Measurements from ENCODE around the gene SS18L1.

The SS18L1 gene

DNA sequence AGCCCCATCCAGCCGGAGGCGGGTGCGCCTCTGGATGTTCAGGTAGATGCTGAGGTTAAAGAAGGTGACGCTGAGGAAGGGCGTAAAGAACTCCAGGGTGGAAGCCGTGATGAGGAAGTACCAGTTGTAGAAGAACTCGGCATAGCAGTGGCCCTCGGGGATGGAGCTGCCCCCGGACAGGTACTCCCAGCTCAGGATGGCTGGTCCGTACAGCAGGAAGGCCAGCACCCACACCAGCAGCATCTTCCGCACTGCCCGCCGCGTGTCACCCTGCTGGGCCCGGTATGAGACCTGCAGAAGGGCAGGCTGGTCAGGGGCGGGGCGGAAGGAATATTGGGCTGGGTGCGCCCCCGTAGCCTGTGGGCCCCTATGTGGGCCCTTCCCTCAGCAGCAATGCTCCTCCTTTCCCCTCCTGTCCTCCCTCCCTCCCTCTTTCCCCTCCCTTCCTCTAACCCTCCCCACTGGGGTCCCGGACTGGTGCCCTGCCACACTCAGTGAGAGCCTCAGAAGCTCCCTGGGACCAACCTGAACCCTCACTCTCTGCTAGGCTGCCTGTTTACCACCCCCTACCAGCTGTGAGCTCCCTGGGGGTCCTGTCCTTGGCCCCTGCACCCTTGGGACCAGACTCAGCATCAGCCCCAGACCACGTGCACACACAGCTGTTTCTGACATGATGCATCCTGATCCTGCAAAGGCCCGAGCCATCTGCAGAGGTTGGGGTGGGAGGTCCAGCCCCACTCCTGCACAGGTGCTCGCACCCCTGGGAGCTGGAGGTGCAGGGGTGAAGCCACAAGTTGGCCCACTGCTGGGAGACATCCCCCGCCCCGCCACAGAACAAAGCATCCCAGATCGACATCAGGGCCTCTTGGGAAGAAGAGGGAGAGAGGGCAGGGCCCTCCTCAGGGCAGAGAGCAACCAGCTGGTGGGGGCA is 73.3 kb downstream of the SS18L1 start:
- no peak for DNase-seq

GRCh38 chr20:62217913-62218773 is 74.6 kb downstream of the SS18L1 start:
- DNase-seq, result no peak

GRCh38 chr20:62219101-62219991 is 75.8 kb downstream of the SS18L1 start:
- DNase-seq, result no peak

DNA sequence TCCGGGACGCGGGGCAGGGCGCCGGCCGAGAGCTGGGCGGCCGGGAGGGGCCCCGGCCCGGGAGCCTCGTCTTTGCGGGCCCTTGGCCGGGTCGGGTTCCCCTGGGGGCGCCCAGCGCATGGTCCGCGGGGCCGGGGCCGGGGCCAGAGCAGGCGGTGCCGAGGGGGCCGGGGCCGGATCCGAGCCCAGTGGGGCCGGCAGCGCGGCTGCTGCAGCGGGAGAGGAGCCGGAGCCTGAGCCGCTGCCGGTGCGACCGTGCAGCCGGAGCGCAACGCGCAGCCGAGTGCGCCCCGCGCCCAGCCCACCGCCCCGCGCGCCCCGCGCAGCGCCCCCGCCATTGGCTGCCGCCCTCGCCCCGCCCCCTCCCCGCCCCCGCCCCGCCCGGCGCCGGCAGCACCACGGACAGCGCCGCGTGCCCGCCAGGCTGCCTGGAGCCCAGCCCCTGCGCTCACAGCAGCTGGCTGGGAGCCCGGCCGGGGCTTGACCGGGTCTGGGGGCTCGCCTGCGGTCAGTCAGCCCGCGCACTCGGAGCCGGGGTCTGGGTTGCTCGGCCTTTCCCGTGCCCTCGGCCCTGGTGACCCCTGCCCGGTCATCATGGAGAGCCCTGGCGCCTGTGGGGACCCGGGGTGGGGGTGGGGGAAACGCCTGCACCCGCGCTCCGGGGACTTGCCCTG is 76.6 kb downstream of the SS18L1 start, which contains the start of gene HRH3:
HRH3 (minus strand) TSS at position 287 of the 674 bp plus-strand sequence. CDS start 308 bp downstream, outside the sequence.
- DNase-seq, result no peak

- no peak for DNase-seq
These were observed 77.3 kb downstream of the SS18L1 start for GRCh38 chr20:62220666-62221568.

GRCh38 chr20:62222266-62222850 is 78.8 kb downstream of the SS18L1 start:
- DNase-seq, result no peak

GRCh38 chr20:62222972-62223371 is 79.4 kb downstream of the SS18L1 start:
- no peak for DNase-seq

GRCh38 chr20:62223571-62223970 is 80.0 kb downstream of the SS18L1 start:
- DNase-seq, result no peak

GRCh38 chr20:62224113-62224855 is 80.7 kb downstream of the SS18L1 start:
- DNase-seq, result no peak

DNA sequence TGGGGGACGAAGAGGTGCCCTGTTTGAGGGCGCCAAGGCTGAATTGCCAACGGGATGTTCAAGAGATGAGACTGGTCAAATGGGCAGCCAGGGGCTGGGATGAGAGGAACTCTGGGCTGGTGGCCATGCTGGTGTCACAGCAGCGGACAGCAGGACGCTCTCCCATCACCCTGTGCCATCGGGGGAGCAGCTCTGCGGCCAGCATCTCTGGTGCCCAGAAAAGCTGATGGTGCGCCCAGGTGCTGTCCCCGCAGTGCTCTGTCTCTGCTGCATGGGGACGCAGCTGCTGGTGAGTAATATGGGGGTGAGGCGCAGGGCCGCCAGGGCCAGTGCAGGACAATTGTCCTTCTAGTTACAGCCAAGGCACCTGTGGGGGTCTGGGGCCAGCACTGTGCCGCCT is 81.5 kb downstream of the SS18L1 start:
- no peak for DNase-seq

DNA sequence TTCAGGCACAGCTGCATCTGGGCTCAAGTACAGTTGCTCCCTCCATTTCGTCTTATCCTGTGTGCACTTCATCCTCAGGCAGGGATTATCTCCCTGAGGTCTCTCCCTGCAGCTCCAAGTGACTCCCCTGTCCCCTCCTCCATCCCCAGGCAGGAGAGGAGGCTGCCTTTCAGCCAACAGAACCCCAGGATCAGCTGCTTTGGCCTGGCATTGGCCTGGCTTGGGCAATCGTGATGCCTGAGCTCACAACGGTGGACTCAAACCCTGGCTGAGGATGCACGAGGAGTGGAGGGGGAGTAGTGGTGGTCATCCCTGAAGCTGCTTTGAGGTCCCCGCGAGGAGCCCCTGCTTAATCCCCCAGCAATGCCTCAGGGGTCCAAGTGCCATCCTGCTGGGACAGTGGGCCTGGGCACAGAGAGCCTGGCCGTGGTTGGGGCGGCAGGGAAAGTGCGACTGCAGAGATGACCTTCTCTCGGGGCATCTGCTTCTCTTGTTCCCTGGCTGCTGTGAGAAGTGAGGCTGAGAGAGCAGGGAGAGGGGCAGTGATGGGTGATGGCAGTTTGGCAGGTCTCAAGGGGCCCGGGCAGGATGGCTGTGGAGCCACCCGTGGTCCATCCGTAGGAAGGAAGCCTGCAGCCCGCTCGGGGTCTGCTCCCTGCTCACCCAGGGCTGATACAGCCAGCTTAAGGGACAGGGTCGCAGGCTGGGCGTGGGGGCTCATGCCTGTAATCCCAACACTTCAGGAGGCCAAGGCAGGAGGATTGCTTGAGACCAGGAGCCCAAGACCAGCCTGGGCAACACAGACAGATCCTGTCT is 82.5 kb downstream of the SS18L1 start:
- no peak for DNase-seq

GRCh38 chr20:62226707-62227590 is 83.4 kb downstream of the SS18L1 start:
- DNase-seq, result no peak

DNA sequence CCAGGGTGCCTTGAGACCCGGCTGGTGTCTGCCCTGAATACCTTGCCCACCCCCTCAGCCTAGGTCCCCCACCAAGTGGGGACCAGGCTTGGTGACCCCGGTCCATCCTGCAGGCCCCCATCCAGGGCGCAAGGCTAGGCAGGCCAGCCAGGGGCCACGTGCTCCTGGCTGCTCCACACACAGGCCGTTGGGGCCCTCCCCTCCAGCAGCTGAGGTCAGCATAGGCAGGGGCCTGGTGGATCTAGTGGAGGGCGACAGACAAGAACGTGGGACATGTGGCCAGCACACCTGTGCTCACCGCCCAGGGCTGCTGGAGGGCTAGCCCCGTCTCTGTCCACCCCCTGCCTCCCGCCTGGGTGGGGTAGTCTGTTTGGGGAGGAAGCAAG is 84.0 kb downstream of the SS18L1 start:
- no peak for DNase-seq

GRCh38 chr20:62227977-62228958 is 84.7 kb downstream of the SS18L1 start:
- no peak for DNase-seq

DNA sequence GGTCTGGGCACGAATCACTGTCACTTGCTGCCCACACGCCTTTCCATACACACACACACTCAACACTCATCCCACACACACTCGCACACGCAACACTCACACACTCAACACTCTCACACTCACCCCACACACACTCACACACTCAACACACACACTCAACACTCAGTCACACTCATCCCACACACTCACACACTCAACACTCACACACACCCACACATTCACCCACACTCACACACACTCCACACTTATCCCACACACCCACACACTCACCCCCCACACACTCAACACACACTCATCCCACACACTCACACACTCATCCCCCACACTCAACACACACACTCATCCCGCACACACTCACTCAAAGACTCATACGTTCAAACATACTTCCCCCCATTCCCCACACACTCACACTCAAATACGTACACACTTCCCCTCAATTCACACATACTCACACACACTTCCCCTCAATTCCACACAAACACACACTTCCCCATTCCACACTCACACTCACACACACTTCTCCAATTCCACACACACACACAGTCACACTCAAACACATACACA is 85.5 kb downstream of the SS18L1 start:
- DNase-seq, result no peak

- no peak for DNase-seq
These were observed 86.1 kb downstream of the SS18L1 start for GRCh38 chr20:62229667-62230066.
